T-helper 1 cell treated with Interleukin-12 subunit alpha and Interleukin-12 subunit beta and Interleukin-4 antibody, amounts not matched to agents 30 μg/mL and 1 μg/mL, for 36 hours (primary cell): ENCODE measurements around the gene SIGLEC12.
A peak's percentile ranks its signal among the peaks of the same experiment; 100 is the strongest.

ENCODE experiments used
- H3K27ac Mint-ChIP-seq: one replicate; pipeline ENCODE4 v1.8.0; 2021; ENCODE audit warnings: mild to moderate bottlenecking, mixed read lengths
- H3K27me3 Mint-ChIP-seq: one replicate; pipeline ENCODE4 v1.8.0; 2021; ENCODE audit warnings: low read depth, mixed read lengths
- H3K36me3 Mint-ChIP-seq: one replicate; pipeline ENCODE4 v1.8.0; 2021; ENCODE audit warnings: low read depth, mixed read lengths
- H3K4me1 Mint-ChIP-seq: one replicate; pipeline ENCODE4 v1.8.0; 2021; ENCODE audit warnings: low read depth, mixed read lengths
- H3K4me3 Mint-ChIP-seq: one replicate; pipeline ENCODE4 v1.8.0; 2021; ENCODE audit warnings: mild to moderate bottlenecking, moderate library complexity, mixed read lengths
- H3K9me3 Mint-ChIP-seq: one replicate; pipeline ENCODE4 v1.8.0; 2021; ENCODE audit warnings: mixed read lengths

SIGLEC12 gene

GRCh38 chr19:51501594-51502263 is at the start of gene SIGLEC12:
TSS of gene SIGLEC12 (minus strand) at chr19:51501800. CDS start at chr19:51501733, 67 bp downstream.
- peaks cover 11% of the 10 kb centered on the region for H3K27me3 Mint-ChIP-seq
- H3K9me3 Mint-ChIP-seq = peaks cover 21% of the 10 kb centered on the region
- H3K36me3 Mint-ChIP-seq = peaks cover 3% of the 10 kb centered on the region
- H3K27ac Mint-ChIP-seq = no peak within 1 kb of the TSS
- peaks cover 14% of the 10 kb centered on the region for H3K4me1 Mint-ChIP-seq
- peak within 1 kb of the TSS; percentile 46 for H3K4me3 Mint-ChIP-seq

- Mint-ChIP-seq H3K27me3 (peaks cover 22% of the 10 kb centered on the region), H3K4me3 (peak overlapping the region; percentile 10), H3K4me1 (peaks cover 24% of the 10 kb centered on the region), H3K27ac (no peak overlapping the region), H3K36me3 (no peaks in the 10 kb centered on the region), H3K9me3 (no peaks in the 10 kb centered on the region)
Measured at GRCh38 chr19:51550848-51551672, 49.5 kb upstream of the SIGLEC12 start.

GRCh38 chr19:51549533-51550324 is 48.1 kb upstream of the SIGLEC12 start:
- Mint-ChIP-seq H3K9me3 (no peaks in the 10 kb centered on the region), H3K4me3 (peak overlapping the region; percentile 28), H3K4me1 (peaks cover 24% of the 10 kb centered on the region), H3K27ac (no peak overlapping the region), H3K36me3 (no peaks in the 10 kb centered on the region), H3K27me3 (peaks cover 22% of the 10 kb centered on the region)

- Mint-ChIP-seq H3K4me1 (peaks cover 24% of the 10 kb centered on the region), H3K9me3 (no peaks in the 10 kb centered on the region), H3K36me3 (no peaks in the 10 kb centered on the region), H3K27ac (no peak overlapping the region), H3K4me3 (no peak overlapping the region), H3K27me3 (peaks cover 22% of the 10 kb centered on the region)
Measured at GRCh38 chr19:51548891-51549305, 47.3 kb upstream of the SIGLEC12 start.

GRCh38 chr19:51548213-51548651 is 46.6 kb upstream of the SIGLEC12 start:
- Mint-ChIP-seq H3K27ac (no peak overlapping the region), H3K27me3 (peaks cover 22% of the 10 kb centered on the region), H3K4me1 (peaks cover 24% of the 10 kb centered on the region), H3K36me3 (no peaks in the 10 kb centered on the region), H3K9me3 (no peaks in the 10 kb centered on the region), H3K4me3 (no peak overlapping the region)

GRCh38 chr19:51547397-51548212 is 46.0 kb upstream of the SIGLEC12 start:
- Mint-ChIP-seq H3K27ac (peak overlapping the region; percentile 64), H3K9me3 (no peaks in the 10 kb centered on the region), H3K27me3 (peaks cover 20% of the 10 kb centered on the region), H3K4me1 (peaks cover 24% of the 10 kb centered on the region), H3K4me3 (no peak overlapping the region), H3K36me3 (no peaks in the 10 kb centered on the region)

- H3K27ac Mint-ChIP-seq = no peak overlapping the region
- no peaks in the 10 kb centered on the region for H3K36me3 Mint-ChIP-seq
- H3K4me3 Mint-ChIP-seq = no peak overlapping the region
- H3K4me1 Mint-ChIP-seq = peaks cover 21% of the 10 kb centered on the region
- H3K27me3 Mint-ChIP-seq = peaks cover 21% of the 10 kb centered on the region
- H3K9me3 Mint-ChIP-seq = no peaks in the 10 kb centered on the region
Measured at GRCh38 chr19:51546650-51547396, 45.2 kb upstream of the SIGLEC12 start.

- H3K27me3 Mint-ChIP-seq = peaks cover 26% of the 10 kb centered on the region
- no peaks in the 10 kb centered on the region for H3K9me3 Mint-ChIP-seq
- no peak overlapping the region for H3K27ac Mint-ChIP-seq
- no peak overlapping the region for H3K4me3 Mint-ChIP-seq
- H3K4me1 Mint-ChIP-seq = peaks cover 15% of the 10 kb centered on the region
- no peaks in the 10 kb centered on the region for H3K36me3 Mint-ChIP-seq
Measured at GRCh38 chr19:51546107-51546649, 44.6 kb upstream of the SIGLEC12 start.

- H3K36me3 Mint-ChIP-seq = no peaks in the 10 kb centered on the region
- H3K4me3 Mint-ChIP-seq = no peak overlapping the region
- H3K4me1 Mint-ChIP-seq = peaks cover 11% of the 10 kb centered on the region
- peaks cover 26% of the 10 kb centered on the region for H3K27me3 Mint-ChIP-seq
- no peaks in the 10 kb centered on the region for H3K9me3 Mint-ChIP-seq
- H3K27ac Mint-ChIP-seq = no peak overlapping the region
Measured at GRCh38 chr19:51544038-51544437, 42.4 kb upstream of the SIGLEC12 start.

GRCh38 chr19:51542699-51543098 is 41.1 kb upstream of the SIGLEC12 start:
- Mint-ChIP-seq H3K9me3 (no peaks in the 10 kb centered on the region), H3K4me1 (peaks cover 5% of the 10 kb centered on the region), H3K36me3 (no peaks in the 10 kb centered on the region), H3K4me3 (no peak overlapping the region), H3K27me3 (peaks cover 20% of the 10 kb centered on the region), H3K27ac (no peak overlapping the region)

- H3K9me3 Mint-ChIP-seq = no peaks in the 10 kb centered on the region
- H3K4me1 Mint-ChIP-seq = peaks cover 5% of the 10 kb centered on the region
- no peak overlapping the region for H3K4me3 Mint-ChIP-seq
- peaks cover 16% of the 10 kb centered on the region for H3K27me3 Mint-ChIP-seq
- no peak overlapping the region for H3K27ac Mint-ChIP-seq
- no peaks in the 10 kb centered on the region for H3K36me3 Mint-ChIP-seq
Measured at GRCh38 chr19:51541458-51542357, 40.1 kb upstream of the SIGLEC12 start.

- Mint-ChIP-seq H3K9me3 (no peaks in the 10 kb centered on the region), H3K4me3 (no peak overlapping the region), H3K36me3 (no peaks in the 10 kb centered on the region), H3K27ac (no peak overlapping the region), H3K27me3 (peaks cover 19% of the 10 kb centered on the region), H3K4me1 (no peaks in the 10 kb centered on the region)
Measured at GRCh38 chr19:51539821-51540366, 38.3 kb upstream of the SIGLEC12 start.
